IPS-11a (cell line): Measurements from ENCODE around the gene COPS9.

Source experiments
- H3K4me3 ChIP-seq: one replicate; pipeline ENCODE4 v1.5.1; 2013; ENCODE audit warnings: low read depth, low read length, control low read depth

Gene COPS9

DNA sequence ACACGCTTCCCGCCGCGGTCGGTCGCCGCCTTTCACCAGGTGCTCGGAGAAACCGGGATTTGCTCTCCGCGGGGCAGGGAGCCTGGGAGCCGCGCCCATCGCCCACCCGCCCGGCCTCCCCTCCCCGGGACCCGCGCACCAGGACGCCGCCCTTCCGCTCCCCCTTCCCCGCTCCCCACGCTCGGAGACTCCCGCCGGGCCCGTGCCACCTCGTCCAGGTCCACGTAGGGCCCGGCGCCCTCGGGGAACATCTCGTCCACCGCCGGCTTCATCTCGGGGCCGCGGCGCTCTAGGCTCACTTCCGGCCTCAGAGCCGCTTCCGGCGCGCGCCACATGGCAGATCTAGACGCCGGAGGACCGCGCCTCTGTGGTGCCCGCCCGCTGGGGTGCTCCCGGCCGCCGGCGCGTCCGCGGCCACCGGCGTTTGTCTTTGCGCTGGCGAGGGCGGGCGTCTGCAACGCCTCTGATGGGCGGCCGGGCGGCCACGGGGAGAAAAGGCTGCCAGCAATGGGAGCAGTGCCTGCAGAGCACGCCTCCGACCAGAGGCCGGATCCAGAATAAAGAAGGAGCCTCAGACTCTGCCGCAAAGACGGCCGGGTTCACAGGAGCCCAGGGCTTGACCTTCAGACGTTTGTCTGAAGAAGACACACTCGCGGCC is at the start of gene COPS9:
Gene COPS9 (minus strand): TSS at position 293 of the 658 bp plus-strand sequence. CDS start 21 bp downstream, at position 272.
- H3K4me3 ChIP-seq: peak within 1 kb of the TSS; percentile 89

DNA sequence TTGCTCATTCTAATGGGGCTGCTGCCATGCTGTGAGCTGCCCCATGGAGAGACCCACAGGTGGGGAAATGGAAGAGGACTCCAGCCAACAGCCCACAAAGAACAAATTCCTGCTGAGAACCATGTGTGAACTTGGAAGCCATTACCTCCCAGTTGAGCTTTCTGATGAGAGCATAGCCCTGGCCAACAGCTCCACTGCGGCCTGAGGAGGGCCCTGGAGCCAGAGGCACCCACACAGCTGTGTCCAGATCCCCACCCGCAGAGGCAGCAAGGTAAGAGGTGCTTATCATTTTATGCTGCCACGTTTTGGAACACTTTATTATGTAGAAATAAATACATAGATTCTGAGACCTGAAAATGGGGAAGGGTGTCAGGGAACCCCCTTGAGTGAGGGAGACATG is 48.6 kb upstream of the COPS9 start:
- H3K4me3 ChIP-seq: no peak overlapping the region

DNA sequence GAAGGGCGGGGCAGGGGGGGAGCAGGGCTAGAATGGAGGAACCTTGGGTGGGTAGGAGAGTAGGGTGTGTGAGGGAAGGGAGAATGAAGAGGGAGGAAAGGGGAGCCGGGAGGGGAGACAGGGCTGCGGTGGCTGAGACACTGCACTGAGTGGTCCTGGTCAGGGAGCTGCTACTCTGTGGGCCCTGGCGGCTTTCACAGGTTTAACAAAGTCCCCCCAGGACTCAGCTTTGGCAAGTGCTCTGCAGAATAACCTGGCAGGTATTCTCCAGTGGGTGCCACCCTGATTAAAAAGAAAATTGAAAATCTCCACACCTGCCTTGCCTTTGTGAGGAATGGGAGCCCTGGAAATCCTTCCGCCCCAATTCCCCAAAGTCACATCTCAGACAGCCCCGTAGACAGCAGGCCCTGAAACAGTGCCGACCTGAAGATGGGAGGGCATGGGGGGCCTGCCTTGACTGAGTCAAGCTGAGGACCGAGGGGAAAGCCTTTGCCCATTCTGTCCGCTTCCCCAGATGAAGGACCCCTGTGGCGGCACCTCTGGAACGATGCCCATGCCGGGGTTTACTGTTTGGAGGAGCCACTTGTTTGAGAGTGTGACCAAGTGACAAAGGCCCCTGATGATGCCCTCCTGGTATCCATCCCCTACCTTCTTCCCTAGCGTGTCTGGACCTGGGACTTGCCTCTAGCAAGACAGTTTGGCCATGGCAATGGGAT is 47.9 kb upstream of the COPS9 start:
- H3K4me3 ChIP-seq: no peak overlapping the region

DNA sequence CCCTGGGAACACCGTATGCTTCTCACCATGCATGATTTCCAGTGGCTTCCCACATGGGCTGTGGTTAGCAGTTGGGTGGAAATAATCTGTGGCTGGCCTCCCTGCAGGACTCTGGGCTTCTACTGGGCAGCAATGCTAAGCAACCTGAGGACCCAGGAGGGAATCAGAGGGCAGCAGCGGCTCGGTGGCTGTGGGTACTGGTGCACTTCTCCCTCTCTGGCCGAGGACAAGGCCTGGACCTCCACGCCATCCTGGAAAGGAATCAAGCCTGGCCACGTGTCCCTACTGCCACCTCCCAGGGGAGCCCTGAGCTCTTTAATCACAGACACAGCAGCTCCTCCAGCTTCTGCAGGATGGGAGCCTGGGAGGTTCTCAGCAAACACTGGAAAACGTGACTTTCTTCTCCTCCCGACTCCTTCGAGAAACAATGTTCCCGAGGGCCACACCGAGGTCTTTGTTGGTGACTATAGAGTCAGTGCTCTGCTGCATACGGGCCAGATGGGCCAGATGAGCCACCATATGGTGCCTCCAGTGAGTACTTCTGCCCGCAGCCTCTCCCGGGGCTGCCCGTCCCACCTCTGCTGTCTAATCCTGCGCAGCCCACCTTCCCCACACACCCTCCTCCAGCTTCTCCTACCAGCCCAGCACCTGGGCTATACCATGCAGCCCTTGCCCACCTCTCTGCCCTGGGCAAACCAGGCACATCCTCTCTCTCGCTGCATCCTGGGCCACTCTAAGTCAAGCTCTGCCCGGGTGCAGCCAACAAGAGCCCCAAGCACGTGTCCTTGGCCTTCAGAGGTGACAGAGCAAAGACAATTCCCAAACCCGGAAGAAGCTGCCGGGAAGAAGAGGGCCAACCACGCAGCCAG is 47.1 kb upstream of the COPS9 start:
- H3K4me3 ChIP-seq: no peak overlapping the region

DNA sequence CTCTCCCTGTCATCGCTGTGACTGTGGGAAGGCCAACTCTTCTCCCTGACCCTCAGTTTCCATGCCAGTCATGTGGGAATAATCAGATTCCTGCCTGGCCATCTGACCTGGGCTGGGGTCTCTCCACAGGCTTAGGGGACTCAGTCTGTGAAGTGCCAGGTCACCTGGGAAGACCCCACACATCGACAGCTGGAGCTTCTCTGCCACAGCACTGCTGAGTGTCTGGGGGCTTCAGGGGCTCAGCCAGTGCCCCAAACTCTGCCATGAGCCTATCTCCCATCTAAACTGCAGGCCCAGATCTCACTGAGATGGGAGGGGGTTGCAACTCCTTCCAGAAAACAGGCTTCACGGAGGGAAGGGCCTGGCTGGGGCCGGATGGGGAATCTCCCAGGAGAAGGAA is 46.4 kb upstream of the COPS9 start:
- H3K4me3 ChIP-seq: no peak overlapping the region

DNA sequence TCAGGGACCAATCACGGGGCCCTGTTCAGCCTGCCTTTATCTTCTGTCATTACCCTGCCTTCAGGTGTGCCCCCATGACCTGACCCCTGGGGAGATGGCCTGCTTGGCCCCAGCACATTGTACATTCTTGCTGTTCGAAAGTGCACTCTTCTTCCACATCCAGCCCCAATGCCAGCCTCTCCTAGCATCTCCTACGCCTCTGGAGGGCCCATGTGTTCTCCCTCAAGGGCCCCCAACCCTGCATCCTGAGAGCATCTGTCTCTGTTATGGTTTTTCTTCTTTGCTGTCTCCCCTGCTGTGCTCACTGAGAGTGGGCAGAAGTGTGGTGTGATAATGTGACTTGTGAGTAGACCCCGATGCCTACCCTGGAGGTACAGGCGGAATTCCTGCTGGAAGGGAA is 45.9 kb upstream of the COPS9 start:
- H3K4me3 ChIP-seq: no peak overlapping the region

DNA sequence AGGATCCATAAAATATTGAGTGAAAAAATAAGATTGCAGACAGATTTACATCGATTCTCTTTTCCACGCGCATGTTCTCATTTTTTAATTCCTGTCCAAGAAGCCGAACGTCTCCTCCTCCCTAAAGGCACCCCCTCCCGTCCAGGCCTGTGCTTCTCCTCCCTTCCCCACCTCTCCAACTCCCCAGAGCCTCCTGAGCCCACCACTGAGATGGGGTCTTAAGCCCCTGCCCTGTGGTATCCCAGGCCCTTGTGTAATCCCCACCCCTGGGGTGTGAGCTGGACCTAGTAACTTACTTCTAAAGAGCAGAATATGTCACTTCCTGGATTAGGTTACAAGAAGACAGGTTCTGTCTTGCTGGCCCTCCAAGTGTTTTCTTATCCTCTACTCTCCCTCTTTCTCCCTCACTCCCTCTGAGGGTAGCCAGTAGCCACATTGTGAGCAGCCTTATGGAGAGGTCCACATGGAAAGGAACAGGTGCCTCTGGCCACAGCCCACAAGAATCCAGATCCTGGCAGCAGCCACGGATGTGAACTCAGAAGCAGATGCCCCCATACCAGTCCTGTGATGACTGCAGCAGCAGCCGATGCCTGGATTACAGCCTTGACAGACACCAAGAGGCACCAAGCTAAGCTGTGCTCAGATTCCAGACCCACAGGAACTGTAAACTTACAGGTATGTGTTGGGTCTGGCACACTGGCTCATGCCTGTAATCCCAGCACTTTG is 44.0 kb upstream of the COPS9 start:
- no peak overlapping the region for H3K4me3 ChIP-seq

DNA sequence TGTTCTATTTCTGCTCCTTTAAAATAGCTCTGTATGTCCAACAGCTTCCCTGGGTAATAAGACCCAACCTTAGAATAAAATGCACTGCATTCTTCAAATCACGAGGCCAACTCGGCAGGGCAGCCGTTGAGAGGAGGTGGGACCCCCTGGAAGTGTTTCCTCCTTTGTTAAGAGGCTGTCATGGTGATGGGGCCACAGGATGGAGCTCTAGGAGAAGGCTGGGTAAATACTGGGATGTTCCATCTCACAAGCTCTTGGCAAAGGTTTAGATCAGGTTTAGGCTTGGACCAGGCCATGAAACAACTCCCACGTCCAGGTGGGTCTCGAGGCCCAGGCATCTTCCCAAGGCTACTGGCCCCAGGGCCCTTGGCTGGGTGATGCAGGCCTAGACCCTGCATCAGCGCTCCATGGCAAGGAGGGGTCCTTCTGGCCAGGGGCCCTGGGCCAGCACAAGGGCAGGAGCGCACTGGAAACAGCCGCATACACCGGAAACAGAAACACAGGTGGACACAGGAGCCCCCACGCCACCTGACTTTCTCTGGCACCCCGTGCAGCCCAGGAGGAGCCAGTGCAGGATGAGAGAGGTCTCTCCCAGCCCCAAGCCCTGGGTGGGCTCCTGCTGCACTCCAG is 43.2 kb upstream of the COPS9 start:
- H3K4me3 ChIP-seq: no peak overlapping the region

DNA sequence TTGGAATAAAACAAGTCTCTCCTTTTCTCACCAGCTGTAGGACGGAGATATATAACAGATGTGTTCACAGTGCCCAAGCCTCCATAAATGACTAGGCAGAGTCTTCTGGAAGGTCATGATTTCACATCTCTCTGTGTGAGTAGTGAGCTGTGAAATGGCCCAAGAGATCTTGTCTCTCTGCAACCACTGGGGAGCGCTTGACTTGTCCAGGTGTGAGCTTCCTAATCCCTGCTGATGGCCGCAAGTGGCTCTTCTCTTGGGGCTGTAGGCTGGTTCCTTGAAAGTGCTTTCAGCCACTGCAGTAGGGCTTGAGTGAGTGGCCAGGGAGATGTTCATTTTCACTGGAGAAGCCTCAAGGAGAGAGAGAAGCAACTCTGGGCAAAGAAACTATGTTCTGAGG is 42.5 kb upstream of the COPS9 start:
- H3K4me3 ChIP-seq: no peak overlapping the region

DNA sequence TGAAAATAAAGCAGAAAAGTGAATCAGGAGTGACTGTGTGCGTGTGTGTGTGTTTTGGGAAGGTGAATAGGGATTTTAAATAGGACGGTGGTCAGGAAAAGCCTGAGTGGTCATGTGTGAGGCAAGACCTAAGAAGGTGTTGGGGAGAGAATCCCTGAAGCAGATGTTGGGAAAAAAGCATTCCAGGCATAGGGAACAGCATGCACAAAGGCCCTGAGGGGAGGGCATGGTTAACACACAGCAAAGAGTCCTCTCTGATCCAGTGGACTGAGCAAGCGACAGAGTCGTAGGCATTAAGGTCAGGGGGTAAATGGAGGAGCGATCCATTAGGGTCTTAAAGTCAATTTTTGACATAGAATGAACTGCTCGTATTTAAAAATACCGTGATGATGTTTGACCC is 38.4 kb upstream of the COPS9 start:
- no peak overlapping the region for H3K4me3 ChIP-seq

DNA sequence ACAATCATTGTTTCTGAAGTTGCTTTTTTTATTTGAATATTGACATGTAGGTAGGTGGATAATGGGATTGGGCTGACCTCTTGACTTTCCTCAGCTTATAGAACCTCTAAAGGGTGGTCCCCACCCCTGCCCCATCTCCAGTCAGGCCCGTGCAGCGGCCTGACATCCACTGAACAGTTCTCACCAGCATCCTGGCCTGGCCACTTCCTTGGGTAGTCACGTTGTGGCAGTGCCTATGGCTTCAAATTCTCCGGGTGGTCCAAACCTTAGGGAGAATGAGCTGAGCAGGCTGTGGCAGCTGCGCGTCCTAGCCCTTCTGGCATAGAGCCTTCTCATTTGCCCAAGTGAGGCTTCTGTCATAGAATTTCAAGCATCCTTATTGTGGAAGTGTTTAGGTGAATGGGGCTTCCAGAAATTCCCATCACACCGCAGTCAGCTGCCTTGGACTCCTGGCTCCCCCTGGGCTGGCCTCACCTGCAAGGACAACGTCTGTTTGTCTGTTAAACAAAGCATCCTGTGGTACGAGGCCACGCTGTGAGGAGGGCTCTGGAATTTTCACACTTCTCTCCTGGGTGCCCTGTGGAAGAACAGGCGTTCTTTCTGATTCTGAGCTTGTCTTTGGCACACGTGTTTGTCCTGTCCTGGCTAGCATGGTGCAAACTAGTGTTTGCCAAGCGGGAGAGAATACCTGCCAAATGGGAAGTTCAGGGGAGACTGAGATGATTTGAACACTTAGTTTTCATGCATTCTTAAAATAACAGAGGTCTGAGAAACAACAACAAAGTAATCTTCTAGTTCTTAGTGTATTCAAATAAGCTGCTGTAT is 36.2 kb upstream of the COPS9 start:
- H3K4me3 ChIP-seq: no peak overlapping the region

DNA sequence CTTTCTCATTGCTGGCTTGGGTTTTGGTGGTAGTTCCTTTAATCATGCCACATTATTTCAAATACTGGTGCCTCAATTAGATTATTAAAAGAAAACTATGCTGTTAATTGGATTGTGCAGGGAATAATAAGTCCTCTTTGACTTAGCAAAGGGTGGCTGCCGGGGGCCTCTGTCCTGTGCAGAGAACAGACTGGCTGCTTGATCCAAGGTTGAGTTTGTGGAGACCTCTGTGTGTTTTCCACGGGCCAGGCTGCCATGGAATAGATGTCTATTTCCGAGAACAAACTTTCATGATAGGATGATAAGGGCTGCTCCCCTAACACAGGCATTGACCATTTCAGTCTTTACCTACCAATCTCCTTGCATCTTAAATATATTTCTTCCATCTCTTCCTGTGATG is 34.8 kb upstream of the COPS9 start:
- no peak overlapping the region for H3K4me3 ChIP-seq

DNA sequence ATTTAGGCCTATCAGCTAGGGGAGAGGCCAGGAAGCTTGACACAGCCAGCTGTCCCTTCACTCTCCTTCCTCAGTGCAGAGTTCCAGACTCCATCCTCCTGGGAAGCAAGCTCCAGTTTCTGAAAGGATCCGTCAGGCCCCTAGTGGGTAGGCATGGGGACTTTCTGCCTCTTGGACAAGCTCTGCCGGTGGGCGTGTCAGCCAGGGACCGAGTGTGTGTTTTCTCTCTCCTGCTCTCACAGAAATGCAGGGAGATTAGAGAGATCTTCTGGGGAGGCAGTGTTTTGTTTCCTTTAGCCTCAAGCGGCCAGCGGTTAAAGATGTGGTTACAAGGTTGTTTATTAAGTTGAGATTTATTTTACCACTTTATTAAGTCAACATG is 34.2 kb upstream of the COPS9 start:
- no peak overlapping the region for H3K4me3 ChIP-seq

DNA sequence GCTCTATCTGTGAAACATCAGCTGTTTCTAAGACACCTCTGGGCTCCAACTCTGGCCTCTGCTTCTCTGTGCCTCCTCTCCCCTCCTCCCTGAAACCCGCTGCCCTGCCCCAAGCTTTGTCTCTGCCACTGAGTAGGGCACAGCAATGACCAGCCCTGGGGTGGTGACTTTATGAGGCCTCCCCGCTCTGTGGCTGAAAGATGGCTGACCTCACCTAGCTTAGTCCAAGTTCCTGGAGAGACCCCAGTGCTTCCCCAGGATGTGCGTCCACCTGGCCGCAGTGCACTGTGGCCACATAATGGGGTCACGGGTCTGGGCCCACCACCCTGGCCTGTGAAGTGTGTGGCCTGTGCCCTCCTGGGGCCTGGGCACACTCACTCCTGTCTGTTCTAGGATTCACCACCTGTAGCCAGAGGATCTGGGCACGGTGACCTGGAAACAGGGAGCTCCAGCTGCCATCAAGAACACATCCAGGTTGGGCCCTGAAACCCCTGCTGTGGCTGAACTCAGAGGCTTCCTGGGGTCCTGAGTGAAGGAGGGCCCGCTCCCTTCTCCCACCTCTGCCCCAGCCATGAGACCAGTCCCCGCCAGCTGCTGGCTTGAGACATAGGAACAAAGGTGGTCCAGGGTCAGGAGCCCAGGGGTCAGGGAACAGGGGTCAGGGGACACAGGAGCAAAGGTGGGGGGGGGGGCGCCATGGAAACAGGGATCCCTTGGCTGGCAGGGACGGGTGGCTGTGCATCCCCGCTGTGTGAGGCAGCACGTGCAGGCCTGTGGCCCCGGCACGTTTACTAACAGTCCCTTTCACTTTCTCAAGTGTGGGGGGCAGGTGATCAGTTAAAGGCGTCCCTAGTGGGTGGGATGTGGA is 33.6 kb upstream of the COPS9 start:
- no peak overlapping the region for H3K4me3 ChIP-seq

DNA sequence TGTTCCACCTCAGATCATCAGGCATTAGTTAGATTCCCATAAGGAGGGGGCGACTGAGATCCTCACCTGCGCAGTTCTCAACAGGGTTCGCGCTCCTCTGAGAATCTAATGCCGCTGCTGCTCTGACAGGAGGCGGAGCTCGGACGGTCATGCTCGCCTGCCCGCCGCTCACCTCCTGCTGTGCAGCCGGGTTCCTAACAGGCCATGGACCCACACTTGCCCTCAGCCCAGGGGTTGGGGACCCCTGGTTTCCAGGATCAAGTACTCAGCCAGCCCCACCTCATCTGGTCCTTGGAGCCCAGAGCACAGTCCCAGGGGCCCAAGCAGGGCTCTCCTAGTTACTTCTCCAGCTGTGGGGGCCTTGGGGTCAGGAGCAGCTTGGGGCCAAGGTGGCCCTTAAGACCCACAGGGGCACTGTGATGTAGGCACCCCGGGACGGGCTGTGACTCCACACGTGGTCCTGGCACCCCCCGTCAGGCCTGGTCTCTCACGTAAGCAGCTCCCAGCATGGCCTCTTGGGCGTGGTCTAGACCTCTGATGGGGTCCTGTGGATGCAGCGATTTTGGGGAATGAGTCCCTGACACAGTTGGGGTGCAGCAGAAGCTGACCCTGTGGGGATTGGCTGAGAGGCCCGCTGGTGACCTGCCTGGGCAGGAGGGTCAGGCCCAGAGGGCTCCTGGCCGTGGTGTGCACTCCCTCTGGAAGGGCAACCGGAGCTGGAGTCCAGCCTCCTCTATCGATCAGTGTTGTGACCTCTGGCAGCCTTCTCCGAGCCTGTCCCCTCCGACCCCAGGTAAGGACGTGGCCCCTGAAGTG is 32.6 kb upstream of the COPS9 start:
- H3K4me3 ChIP-seq: no peak overlapping the region

DNA sequence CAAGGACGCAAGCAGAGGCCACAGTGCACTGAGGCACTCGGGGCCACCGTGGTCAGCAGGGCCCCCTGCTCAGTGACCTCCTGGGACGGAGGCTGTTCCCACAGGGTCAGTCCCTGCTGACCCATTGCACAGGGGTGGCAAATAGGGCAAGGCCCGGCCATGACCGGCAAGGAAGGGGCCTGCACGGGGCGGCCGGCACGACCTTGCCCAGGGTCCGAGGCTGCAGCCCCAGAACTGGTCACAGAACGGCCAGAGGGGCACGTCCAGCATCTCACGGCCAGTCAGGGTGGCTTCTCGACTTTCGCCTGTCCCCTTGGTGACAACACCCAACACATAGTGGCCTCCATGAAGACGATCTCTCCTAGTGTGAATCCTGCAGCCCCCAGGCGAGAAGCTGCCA is 31.9 kb upstream of the COPS9 start:
- no peak overlapping the region for H3K4me3 ChIP-seq

DNA sequence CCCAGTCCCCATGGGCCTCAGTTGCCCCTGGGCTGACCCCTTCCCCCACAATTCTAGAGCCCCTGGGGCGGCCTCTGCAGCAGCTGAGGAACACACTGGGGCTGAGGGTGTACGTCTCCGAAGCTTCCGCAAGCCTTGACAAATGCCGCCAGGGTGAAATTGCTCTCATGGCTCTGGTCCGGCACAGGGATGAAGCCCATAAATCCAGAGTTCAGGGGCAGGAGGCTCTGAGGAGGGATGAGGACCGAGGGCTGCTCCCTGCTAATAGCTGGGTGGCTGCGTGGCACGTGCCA is 31.4 kb upstream of the COPS9 start:
- no peak overlapping the region for H3K4me3 ChIP-seq
